A549 treated with GW870086 at 1 μM for 4 hours (cell line): Measurements from ENCODE around the gene TCEA3. TPM values are rescaled to one million over a fixed set of nuclear protein-coding genes. Genes with fewer than 3 reads are reported as not detected.

Experiments
- total RNA-seq: library from RNA; stranded (reverse); fragments of 200-300 nt; extraction: Qiagen RNA extraction; gene quantifications from 5 replicates; pipeline ENCODE4 v1.2.3, GENCODE V29; 2022; ENCODE audit warnings: low read depth

The TCEA3 gene
- total RNA-seq, result 0.42 to 0.74 TPM (median 0.55 TPM) in 5 replicates

DNA sequence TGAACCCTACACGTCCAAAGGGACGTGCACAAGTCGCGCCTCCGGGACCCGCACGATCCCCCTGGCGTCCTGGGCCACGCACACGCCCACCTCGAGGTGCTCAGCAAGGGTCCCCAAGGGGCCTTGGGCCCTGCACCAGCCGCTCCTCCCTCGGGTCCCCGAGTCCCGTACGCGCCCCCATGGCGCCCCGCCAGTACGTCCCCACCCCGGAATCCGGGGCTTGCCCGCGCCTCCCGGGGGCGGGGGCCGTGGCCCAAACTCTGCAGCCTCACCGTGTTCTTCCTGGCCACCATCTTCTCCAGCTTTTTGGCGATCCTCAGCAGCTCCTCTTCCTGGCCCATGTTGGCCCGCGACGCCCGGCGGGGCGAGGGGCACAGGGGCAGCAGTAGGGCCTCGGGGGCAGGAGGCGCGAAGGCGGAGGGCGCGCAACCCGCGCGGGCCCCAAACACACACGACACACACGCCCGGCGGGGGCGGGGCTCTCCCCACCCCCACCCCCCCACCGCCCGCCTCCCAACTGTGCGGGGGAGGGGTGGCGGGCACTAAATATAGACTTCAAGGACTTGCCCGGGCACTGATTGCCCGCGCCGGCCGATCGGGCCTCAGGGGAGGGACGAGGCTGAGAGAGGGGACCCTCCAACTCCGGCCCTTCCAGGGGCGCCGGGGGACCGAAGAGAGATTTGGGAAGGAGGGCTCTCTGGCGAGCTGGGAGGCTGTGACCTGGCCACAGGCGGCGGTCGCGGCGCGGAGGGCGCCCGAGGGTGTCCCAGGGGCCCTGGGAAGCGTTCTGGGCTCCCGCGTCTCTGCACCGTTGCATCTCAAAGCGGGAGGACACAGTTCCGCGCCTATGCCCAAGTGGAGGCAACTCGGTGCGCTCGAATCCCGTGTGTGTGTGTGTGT is at the start of gene TCEA3:
TCEA3 (minus strand) TSS at position 456 of the 900 bp plus-strand sequence; CDS start at position 341, 115 bp downstream.

DNA sequence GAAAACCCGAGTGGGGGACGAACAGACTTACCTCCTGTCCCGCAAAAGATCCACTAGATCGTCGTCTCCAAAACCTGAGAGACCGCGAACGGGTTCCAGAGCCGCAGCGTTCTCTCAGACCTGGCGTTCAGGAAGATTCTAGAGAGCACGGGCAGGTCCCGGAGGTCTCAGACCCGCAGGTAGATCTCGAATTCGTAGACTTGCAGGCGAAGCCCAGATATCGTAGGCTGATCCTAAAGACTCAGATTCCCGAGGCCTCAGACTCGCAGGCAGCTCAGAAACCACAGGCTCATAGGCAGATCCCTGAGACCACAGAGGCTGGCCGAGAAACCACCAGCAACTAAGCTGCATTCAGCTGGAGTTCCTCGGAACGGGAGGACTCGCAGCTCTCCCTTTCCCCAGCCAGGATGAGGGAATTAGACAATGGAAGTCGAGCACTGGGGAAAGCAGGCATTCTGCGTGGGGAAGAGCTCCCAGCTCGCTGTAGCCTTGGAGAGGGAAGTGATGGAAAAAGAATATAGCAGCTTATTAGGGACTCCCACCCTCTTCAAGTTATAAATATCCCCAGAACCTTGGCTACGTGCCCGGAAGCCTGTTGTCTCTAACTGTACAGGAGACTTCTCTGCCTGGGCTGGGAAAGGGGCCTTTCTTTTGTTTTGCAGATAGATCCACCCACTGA is 55.1 kb downstream of the TCEA3 start, which contains the start of gene ZNF436:
ZNF436 (minus strand) TSS at position 502 of the 679 bp plus-strand sequence. CDS start 1,831 bp downstream, outside the sequence.

DNA sequence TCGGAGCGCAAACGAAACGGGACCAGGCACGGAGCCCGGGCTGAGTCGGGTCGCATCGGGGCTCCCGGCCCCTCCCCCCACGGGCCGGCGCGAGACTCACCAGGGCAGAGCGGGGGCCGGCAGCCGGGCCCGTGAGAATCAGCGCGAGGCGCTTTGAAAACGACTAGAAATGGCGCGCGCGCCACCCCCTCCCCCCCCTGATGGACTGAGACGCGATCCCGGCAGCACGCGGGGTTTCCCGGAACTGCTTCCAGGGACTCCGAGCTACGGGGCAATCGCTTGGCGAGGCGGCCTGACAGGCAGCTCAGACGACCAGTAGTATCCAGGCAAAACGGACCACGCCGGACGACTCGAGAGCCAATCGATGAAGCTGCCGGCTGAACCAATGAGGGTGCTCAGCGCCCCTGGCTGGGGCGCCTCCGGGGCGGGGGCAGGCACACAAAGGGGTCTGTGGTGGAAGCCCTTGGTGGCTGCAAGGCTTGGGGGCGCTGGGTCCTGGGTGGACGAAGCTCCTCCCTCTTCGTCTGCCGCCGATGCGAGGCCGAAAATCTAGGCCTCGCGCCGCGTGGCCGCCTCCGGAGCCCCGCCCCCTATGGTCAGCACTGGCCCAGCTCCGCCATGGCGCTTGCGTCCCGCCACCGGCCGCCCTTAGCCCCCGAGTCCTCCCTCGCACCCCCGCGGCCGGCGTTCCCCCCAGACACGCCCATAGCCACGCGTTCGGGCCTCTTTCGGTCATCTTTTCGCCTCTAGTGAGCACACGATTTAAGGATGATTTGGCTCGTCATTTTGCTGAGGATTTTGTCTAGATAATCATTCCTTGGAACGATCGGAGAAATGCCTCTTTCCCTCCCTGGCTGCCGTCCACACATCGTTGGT is 80.2 kb downstream of the TCEA3 start, which contains the start of gene HNRNPR:
HNRNPR (minus strand) TSS at position 174 of the 876 bp plus-strand sequence. CDS start 3,276 bp downstream, outside the sequence.

Other genes with a start within 250 kb of the TCEA3 start
- 11.9 to 14.2 TPM (median 13.4 TPM) in 5 replicates for gene HTR1D, start 207.2 kb downstream of the TCEA3 start, total RNA-seq
- 157 to 183 TPM (median 163 TPM) in 5 replicates for gene HNRNPR, start 80.5 kb downstream of the TCEA3 start, total RNA-seq
- 4.2 to 5.8 TPM (median 5.6 TPM) in 5 replicates for gene ZNF436, start 54.9 kb downstream of the TCEA3 start, total RNA-seq
- gene ASAP3, start 59.4 kb upstream of the TCEA3 start, total RNA-seq, result 4.7 to 6.6 TPM (median 5.9 TPM) in 5 replicates
- 2.0 to 3.0 TPM (median 2.9 TPM) in 5 replicates for gene E2F2, start 106.5 kb upstream of the TCEA3 start, total RNA-seq
- gene ID3, start 134.8 kb upstream of the TCEA3 start, total RNA-seq, result 341 to 429 TPM (median 397 TPM) in 5 replicates